OCI-LY1 (cell line): ENCODE data around the gene UIMC1.

Experiments
- EZH2 ChIP-seq: fragments of 200-600 bp; sonication (generic), shearing (Covaris generic); IDR thresholded peaks from 2 replicates; pipeline ENCODE4 v1.8.0; 2017; ENCODE audit warnings: borderline replicate concordance, mixed run types, mild to moderate bottlenecking, antibody characterized with exemption, low read length, moderate library complexity, mixed read lengths
- TF ChIP-seq, protein P1 (sequence below): fragments of 200-600 bp; sonication (generic), shearing (Covaris generic); IDR thresholded peaks from 2 replicates; pipeline ENCODE4 v1.5.1; 2017; ENCODE audit warnings: mild to moderate bottlenecking, antibody characterized with exemption, low read length, moderate library complexity, mixed read lengths

DNA sequence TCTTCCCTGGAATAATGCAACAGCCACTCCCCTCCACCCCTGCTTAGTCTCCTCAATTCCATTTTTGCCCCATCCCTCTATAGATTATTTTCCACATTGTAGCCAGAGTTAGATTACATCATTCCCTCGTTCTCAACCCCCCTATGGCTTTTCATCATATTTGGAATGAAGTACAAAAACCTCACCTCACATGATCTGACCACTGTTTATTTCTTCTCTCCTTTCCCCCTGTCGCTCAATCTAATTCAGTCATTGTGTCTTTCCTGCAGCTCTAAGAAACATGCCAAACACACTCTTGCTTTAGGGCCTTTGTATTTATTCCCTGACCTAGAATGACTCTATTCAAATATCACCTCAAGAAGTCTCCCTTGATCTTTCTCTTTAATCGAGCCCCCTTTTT, 84.9 kb downstream of the UIMC1 start:
- TF ChIP-seq, protein P1, sequence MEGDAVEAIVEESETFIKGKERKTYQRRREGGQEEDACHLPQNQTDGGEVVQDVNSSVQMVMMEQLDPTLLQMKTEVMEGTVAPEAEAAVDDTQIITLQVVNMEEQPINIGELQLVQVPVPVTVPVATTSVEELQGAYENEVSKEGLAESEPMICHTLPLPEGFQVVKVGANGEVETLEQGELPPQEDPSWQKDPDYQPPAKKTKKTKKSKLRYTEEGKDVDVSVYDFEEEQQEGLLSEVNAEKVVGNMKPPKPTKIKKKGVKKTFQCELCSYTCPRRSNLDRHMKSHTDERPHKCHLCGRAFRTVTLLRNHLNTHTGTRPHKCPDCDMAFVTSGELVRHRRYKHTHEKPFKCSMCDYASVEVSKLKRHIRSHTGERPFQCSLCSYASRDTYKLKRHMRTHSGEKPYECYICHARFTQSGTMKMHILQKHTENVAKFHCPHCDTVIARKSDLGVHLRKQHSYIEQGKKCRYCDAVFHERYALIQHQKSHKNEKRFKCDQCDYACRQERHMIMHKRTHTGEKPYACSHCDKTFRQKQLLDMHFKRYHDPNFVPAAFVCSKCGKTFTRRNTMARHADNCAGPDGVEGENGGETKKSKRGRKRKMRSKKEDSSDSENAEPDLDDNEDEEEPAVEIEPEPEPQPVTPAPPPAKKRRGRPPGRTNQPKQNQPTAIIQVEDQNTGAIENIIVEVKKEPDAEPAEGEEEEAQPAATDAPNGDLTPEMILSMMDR: no peak
- no peak for TF ChIP-seq EZH2
